HepG2 (cell line): Measurements from ENCODE around the gene GUCY1A2. TPM values are rescaled to one million over a fixed set of nuclear protein-coding genes. Genes with fewer than 3 reads are reported as not detected.

Experiments
- ATAC-seq: fragments of 200-7000 bp; cut with Tn5 transposase; 3 replicates; pipeline ENCODE4 v1.9.1; 2020; ENCODE audit warnings: mild to moderate bottlenecking, moderate library complexity
- BruUV-seq: library from RNA; stranded (reverse); fragments of 400-500 nt; replicated peaks from 2 replicates; lab custom pipeline; 2021; lab: Mats Ljungman, UMichigan
- CTCF ChIA-PET: fragments of 300-600 bp; formaldehyde crosslinking; extraction: SDS; loops from one replicate; lab custom pipeline; 2021; ENCODE audit warnings: low total read pairs, inconsistent platforms, low intra/inter-chr PET ratio; lab: Yijun Ruan, JAX
- POLR2A ChIA-PET: fragments of 350-600 bp; sonication (Branson Sonifier 250); formaldehyde crosslinking; loops from one replicate; lab custom pipeline; 2020; ENCODE audit warnings: antibody characterized with exemption, inconsistent platforms; lab: Yijun Ruan, JAX
- DNase-seq: peaks from one replicate; pipeline ENCODE4 v3.0.0-alpha.2; 2015; ENCODE audit warnings: low spot score
- FAIRE-seq: peaks from 3 replicates; lab custom pipeline; 2011; peaks lifted over from hg19 to GRCh38; lab: Jason Lieb, UNC
- H2AFZ ChIP-seq: one replicate; pipeline ENCODE4 v1.6.1; 2011; ENCODE audit warnings: low read length, inconsistent platforms
- H3K27ac ChIP-seq: fragments of 300-600 bp; 3 replicates; pipeline ENCODE4 v1.8.0; 2011; ENCODE audit warnings: mixed run types, mild to moderate bottlenecking, mixed read lengths, low read length, inconsistent platforms; ENCODE audit not compliant: insufficient read depth; ENCODE audit errors: extremely low read length
- H3K27me3 ChIP-seq, 2 experiments: fragments of 200-600 bp in 1 of 2; 2 replicates in 1 of 2; 3 replicates in 1 of 2; pipeline versions ENCODE4 v1.6.0 to v1.8.0; 2011; ENCODE audit warnings: low read length in 2 of 2, mild to moderate bottlenecking in 2 of 2, moderate library complexity in 2 of 2, inconsistent platforms in 1 of 2; ENCODE audit not compliant: insufficient read depth in 2 of 2, control insufficient read depth in 1 of 2
- H3K36me3 ChIP-seq, 2 experiments: fragments of 200-600 bp in 1 of 2; replicated peaks in 1 of 2; 2 replicates in 1 of 2; 3 replicates in 1 of 2; pipeline versions ENCODE4 v1.5.1 to v1.8.0; 2011; ENCODE audit warnings: low read length in 2 of 2, inconsistent platforms in 1 of 2; ENCODE audit not compliant: insufficient read depth in 2 of 2, control insufficient read depth in 1 of 2
- H3K4me1 ChIP-seq: 2 replicates; pipeline ENCODE4 v1.5.1; 2012; ENCODE audit warnings: low read length, inconsistent platforms; ENCODE audit not compliant: insufficient read depth
- H3K4me2 ChIP-seq: 2 replicates; pipeline ENCODE4 v1.6.0; 2011; ENCODE audit warnings: low read depth, low read length, inconsistent platforms
- H3K4me3 ChIP-seq, 3 experiments: fragments of 200-600 bp in 1 of 3; sonication (generic), shearing (Covaris generic) in 1 of 3; replicated peaks in 1 of 3; 2 replicates each; pipeline ENCODE4 v1.5.1; 2011 to 2016; ENCODE audit warnings: low read length in 3 of 3, inconsistent platforms in 2 of 3, low read depth in 2 of 3, mild to moderate bottlenecking in 2 of 3, control low read depth in 1 of 3, mixed read lengths in 1 of 3; ENCODE audit not compliant: insufficient read depth in 1 of 3
- H3K79me2 ChIP-seq: one replicate; pipeline ENCODE4 v1.6.1; 2011; ENCODE audit warnings: low read length, inconsistent platforms; ENCODE audit not compliant: insufficient read depth
- H3K9ac ChIP-seq: 2 replicates; pipeline ENCODE4 v1.6.0; 2011; ENCODE audit warnings: mild to moderate bottlenecking, low read depth, low read length, inconsistent platforms; ENCODE audit not compliant: insufficient read depth
- H3K9me3 ChIP-seq: 2 replicates; pipeline ENCODE4 v1.5.1; 2012; ENCODE audit warnings: mild to moderate bottlenecking, low read length
- H4K20me1 ChIP-seq: 2 replicates; pipeline ENCODE4 v1.6.0; 2011; ENCODE audit warnings: inconsistent platforms, mild to moderate bottlenecking, low read length, moderate library complexity; ENCODE audit not compliant: insufficient read depth
- HDAC1 ChIP-seq: sonication (generic); formaldehyde crosslinking; IDR thresholded peaks from 2 replicates; pipeline ENCODE4 v1.5.1; 2020; ENCODE audit warnings: mild to moderate bottlenecking, missing genetic modification reagents
- IRF9 ChIP-seq: sonication (generic); formaldehyde crosslinking; IDR thresholded peaks from 2 replicates; pipeline ENCODE4 v1.8.0; 2022; ENCODE audit warnings: missing genetic modification reagents, mild to moderate bottlenecking, borderline replicate concordance
- STAG1 ChIP-seq: sonication (generic); formaldehyde crosslinking; IDR thresholded peaks from 2 replicates; pipeline ENCODE4 v1.4.0; 2020; ENCODE audit warnings: missing genetic modification reagents
- TARDBP ChIP-seq: sonication (generic); formaldehyde crosslinking; IDR thresholded peaks from 2 replicates; pipeline ENCODE4 v1.8.0; 2022; ENCODE audit warnings: mild to moderate bottlenecking, missing genetic modification reagents
- ZC3H4 ChIP-seq: sonication (generic); formaldehyde crosslinking; IDR thresholded peaks from 2 replicates; pipeline ENCODE4 v1.4.0; 2020; ENCODE audit warnings: missing genetic modification reagents, borderline replicate concordance
- ZFP37 ChIP-seq: sonication (generic); formaldehyde crosslinking; IDR thresholded peaks from 2 replicates; pipeline ENCODE4 v1.4.0; 2020; ENCODE audit warnings: missing genetic modification reagents, borderline replicate concordance
- ZNF256 ChIP-seq: sonication (generic); formaldehyde crosslinking; conservative IDR thresholded peaks from 2 replicates; pipeline ENCODE4 v1.4.0; 2020; ENCODE audit warnings: missing genetic modification reagents
- ZNF280B ChIP-seq: sonication (generic); formaldehyde crosslinking; IDR thresholded peaks from 2 replicates; pipeline ENCODE4 v1.5.0; 2020; ENCODE audit warnings: missing genetic modification reagents, mild to moderate bottlenecking, borderline replicate concordance
- ZNF33A ChIP-seq: sonication (generic); formaldehyde crosslinking; IDR thresholded peaks from 2 replicates; pipeline ENCODE4 v1.5.1; 2020; ENCODE audit warnings: missing genetic modification reagents, mild to moderate bottlenecking, moderate library complexity, borderline replicate concordance
- ZNF343 ChIP-seq: sonication (generic); formaldehyde crosslinking; IDR thresholded peaks from 2 replicates; pipeline ENCODE4 v1.4.0; 2020; ENCODE audit warnings: mild to moderate bottlenecking, missing genetic modification reagents
- ZNF468 ChIP-seq: sonication (generic); formaldehyde crosslinking; IDR thresholded peaks from 2 replicates; pipeline ENCODE4 v1.8.0; 2022; ENCODE audit warnings: mild to moderate bottlenecking, moderate library complexity, missing genetic modification reagents
- ZNF501 ChIP-seq: sonication (generic); formaldehyde crosslinking; IDR thresholded peaks from 2 replicates; pipeline ENCODE4 v1.5.1; 2020; ENCODE audit warnings: mild to moderate bottlenecking, moderate library complexity, missing genetic modification reagents
- ZNF556 ChIP-seq: sonication (generic); formaldehyde crosslinking; IDR thresholded peaks from 2 replicates; pipeline ENCODE4 v1.4.0; 2020; ENCODE audit warnings: mild to moderate bottlenecking, missing genetic modification reagents, borderline replicate concordance
- WGBS: methylation state at CpG from one replicate; pipeline ENCODE4 v1.1.6; 2017; ENCODE audit warnings: low lambda C conversion rate; 5-methylcytosine and 5-hydroxymethylcytosine counted together
- in situ Hi-C: cut with HindIII; loops from 2 replicates; pipeline ENCODE4 v1.10.0; 2017; ENCODE audit warnings: low pct_unique_long_range_greater_than_20kb; ENCODE audit not compliant: extremely low pct_ligation_motif_present
- intact Hi-C: fragments of 100-400 bp; cut with micrococcal nuclease; formaldehyde crosslinking; loops from one replicate; pipeline ENCODE4 v1.10.0; 2022; ENCODE audit not compliant: unreplicated experiment
- polyA plus RNA-seq, 8 experiments: library from polyadenylated mRNA; depleted of rRNA in 3 of 8; stranded (reverse) in 7 of 8; unstranded in 1 of 8; fragments of >200 nt; fragmentation: Illumina TruSeq in 4 of 8; extraction: Trizol in 4 of 8; gene quantifications; 2 replicates each; pipeline versions ENCODE4 v1.2.1 to v1.2.3, GENCODE V29; 2011 to 2016; ENCODE audit warnings: low read depth in 4 of 8, missing spikeins in 1 of 8, mixed read lengths in 1 of 8; ENCODE audit not compliant: insufficient read depth in 1 of 8
- total RNA-seq, 5 experiments: library from RNA; depleted of rRNA; stranded (reverse); fragments of >200 nt; fragmentation: Illumina TruSeq; extraction: Trizol; gene quantifications; 2 replicates each; pipeline ENCODE4 v1.2.3, GENCODE V29; 2016; ENCODE audit warnings: low read depth in 1 of 5
- TF ChIP-seq, protein P1 (sequence below): sonication (generic); formaldehyde crosslinking; IDR thresholded peaks from 2 replicates; pipeline ENCODE4 v1.5.0; 2020; ENCODE audit warnings: mild to moderate bottlenecking, missing genetic modification reagents
- TF ChIP-seq, protein P2 (sequence below): sonication (generic); formaldehyde crosslinking; IDR thresholded peaks from 2 replicates; pipeline ENCODE4 v1.5.1; 2020; ENCODE audit warnings: missing genetic modification reagents, mild to moderate bottlenecking, borderline replicate concordance
- TF ChIP-seq, protein P3 (sequence below): sonication (generic); formaldehyde crosslinking; IDR thresholded peaks from 2 replicates; pipeline ENCODE4 v1.5.1; 2020; ENCODE audit warnings: missing genetic modification reagents, mild to moderate bottlenecking, borderline replicate concordance

Gene GUCY1A2
- total and polyA plus RNA-seq, 2 of the 13 experiments (the other 11 are each of a cell fraction or from before 2014, with no cell fraction given): 0.01 to 0.07 TPM

GRCh38 chr11:106983991-106984390, 34.3 kb downstream of the GUCY1A2 start (continued):
- TF ChIP-seq ZNF280B (CRISPR knock-in tag) (no peak), ZNF343 (CRISPR knock-in tag) (no peak), TARDBP (CRISPR knock-in tag) (no peak), IRF9 (CRISPR knock-in tag) (no peak)
- TF ChIP-seq, all 625 proteins: peak for 0

- Histone ChIP-seq H3K27me3 (no peaks in the 10 kb centered on the region; a peak in 1 of 5 replicates), H2AFZ (no peak overlapping the region), H4K20me1 (no peaks in the 10 kb centered on the region), H3K27ac (no peak overlapping the region), H3K9ac (no peak overlapping the region), H3K36me3 (no peaks in the 10 kb centered on the region), H3K79me2 (no peaks in the 10 kb centered on the region), H3K4me3 (no peak overlapping the region), H3K4me1 (no peaks in the 10 kb centered on the region), H3K4me2 (no peak overlapping the region), H3K9me3 (no peaks in the 10 kb centered on the region)
- in situ Hi-C loops (no loop called here), intact Hi-C loops (no loop called here)
- CTCF ChIA-PET: no interaction called here
- FAIRE-seq (no peak), ATAC-seq (no peak), DNase-seq (no peak)
- 60% methylated on average over 4 of the region's 4 CpGs for WGBS
- POLR2A ChIA-PET: no interaction called here
- BruUV-seq: no TSS peak
- TF ChIP-seq ZNF556 (no peak), ZFP37 (CRISPR knock-in tag) (no peak), ZC3H4 (CRISPR knock-in tag) (no peak), HDAC1 (CRISPR knock-in tag) (no peak), STAG1 (no peak), ZNF33A (no peak), ZNF501 (CRISPR knock-in tag) (no peak), ZNF256 (CRISPR knock-in tag) (no peak), ZNF468 (CRISPR knock-in tag) (no peak)
- TF ChIP-seq, protein P1, sequence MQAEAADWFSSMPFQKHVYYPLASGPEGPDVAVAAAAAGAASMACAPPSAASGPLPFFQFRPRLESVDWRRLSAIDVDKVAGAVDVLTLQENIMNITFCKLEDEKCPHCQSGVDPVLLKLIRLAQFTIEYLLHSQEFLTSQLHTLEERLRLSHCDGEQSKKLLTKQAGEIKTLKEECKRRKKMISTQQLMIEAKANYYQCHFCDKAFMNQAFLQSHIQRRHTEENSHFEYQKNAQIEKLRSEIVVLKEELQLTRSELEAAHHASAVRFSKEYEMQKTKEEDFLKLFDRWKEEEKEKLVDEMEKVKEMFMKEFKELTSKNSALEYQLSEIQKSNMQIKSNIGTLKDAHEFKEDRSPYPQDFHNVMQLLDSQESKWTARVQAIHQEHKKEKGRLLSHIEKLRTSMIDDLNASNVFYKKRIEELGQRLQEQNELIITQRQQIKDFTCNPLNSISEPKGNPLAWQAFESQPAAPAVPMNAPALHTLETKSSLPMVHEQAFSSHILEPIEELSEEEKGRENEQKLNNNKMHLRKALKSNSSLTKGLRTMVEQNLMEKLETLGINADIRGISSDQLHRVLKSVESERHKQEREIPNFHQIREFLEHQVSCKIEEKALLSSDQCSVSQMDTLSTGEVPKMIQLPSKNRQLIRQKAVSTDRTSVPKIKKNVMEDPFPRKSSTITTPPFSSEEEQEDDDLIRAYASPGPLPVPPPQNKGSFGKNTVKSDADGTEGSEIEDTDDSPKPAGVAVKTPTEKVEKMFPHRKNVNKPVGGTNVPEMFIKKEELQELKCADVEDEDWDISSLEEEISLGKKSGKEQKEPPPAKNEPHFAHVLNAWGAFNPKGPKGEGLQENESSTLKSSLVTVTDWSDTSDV (CRISPR knock-in tag): no peak
- TF ChIP-seq, protein P2, sequence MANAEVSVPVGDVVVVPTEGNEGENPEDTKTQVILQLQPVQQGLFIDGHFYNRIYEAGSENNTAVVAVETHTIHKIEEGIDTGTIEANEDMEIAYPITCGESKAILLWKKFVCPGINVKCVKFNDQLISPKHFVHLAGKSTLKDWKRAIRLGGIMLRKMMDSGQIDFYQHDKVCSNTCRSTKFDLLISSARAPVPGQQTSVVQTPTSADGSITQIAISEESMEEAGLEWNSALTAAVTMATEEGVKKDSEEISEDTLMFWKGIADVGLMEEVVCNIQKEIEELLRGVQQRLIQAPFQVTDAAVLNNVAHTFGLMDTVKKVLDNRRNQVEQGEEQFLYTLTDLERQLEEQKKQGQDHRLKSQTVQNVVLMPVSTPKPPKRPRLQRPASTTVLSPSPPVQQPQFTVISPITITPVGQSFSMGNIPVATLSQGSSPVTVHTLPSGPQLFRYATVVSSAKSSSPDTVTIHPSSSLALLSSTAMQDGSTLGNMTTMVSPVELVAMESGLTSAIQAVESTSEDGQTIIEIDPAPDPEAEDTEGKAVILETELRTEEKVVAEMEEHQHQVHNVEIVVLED (CRISPR knock-in tag): no peak
- TF ChIP-seq, protein P3, sequence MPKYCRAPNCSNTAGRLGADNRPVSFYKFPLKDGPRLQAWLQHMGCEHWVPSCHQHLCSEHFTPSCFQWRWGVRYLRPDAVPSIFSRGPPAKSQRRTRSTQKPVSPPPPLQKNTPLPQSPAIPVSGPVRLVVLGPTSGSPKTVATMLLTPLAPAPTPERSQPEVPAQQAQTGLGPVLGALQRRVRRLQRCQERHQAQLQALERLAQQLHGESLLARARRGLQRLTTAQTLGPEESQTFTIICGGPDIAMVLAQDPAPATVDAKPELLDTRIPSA: no peak
Observed at GRCh38 chr11:106983261-106983660, 35.0 kb downstream of the GUCY1A2 start.
